HG02938 (cell line): ENCODE data around the gene NXPH4.

ENCODE experiments used
- ATAC-seq: cut with Tn5 transposase; IDR thresholded peaks from one replicate; pipeline ENCODE4 v1.9.1; 2021; ENCODE audit warnings: mild to moderate bottlenecking, moderate library complexity; ENCODE audit not compliant: unreplicated experiment

Gene NXPH4

GRCh38 chr12:57230381-57231155 is 14.0 kb downstream of the NXPH4 start:
- no peak for ATAC-seq

GRCh38 chr12:57231276-57232021 is 14.9 kb downstream of the NXPH4 start:
- no peak for ATAC-seq

- no peak for ATAC-seq
Measured at GRCh38 chr12:57232156-57232756, 15.7 kb downstream of the NXPH4 start.

- no peak for ATAC-seq
Measured at GRCh38 chr12:57233357-57234232, 17.0 kb downstream of the NXPH4 start.

GRCh38 chr12:57234233-57234570 is 17.6 kb downstream of the NXPH4 start:
- ATAC-seq: no peak

GRCh38 chr12:57234571-57235016 is 18.0 kb downstream of the NXPH4 start:
- ATAC-seq: no peak

GRCh38 chr12:57235017-57235727 is 18.6 kb downstream of the NXPH4 start:
- no peak for ATAC-seq

GRCh38 chr12:57235728-57236131 is 19.1 kb downstream of the NXPH4 start:
- no peak for ATAC-seq

GRCh38 chr12:57236201-57236924 is 19.8 kb downstream of the NXPH4 start:
- ATAC-seq: no peak

- ATAC-seq: no peak
Measured at GRCh38 chr12:57236925-57237595, 20.5 kb downstream of the NXPH4 start.

- ATAC-seq: no peak
Measured at GRCh38 chr12:57237596-57237931, 21.0 kb downstream of the NXPH4 start.

GRCh38 chr12:57237932-57238853 is 21.6 kb downstream of the NXPH4 start:
- no peak for ATAC-seq

- ATAC-seq: peak; percentile 46
Measured at GRCh38 chr12:57238854-57239554, 22.4 kb downstream of the NXPH4 start.

GRCh38 chr12:57239587-57240065 is 23.0 kb downstream of the NXPH4 start:
- ATAC-seq: no peak

GRCh38 chr12:57240066-57240921 is 23.7 kb downstream of the NXPH4 start:
- no peak for ATAC-seq

GRCh38 chr12:57240926-57241401 is 24.4 kb downstream of the NXPH4 start:
- ATAC-seq: no peak
